Activated CD8-positive, alpha-beta memory T cell treated with anti-CD3 and anti-CD28 coated beads for 48 hours (primary cell): ENCODE data around the gene NCOR2.

Experiments used
- DNase-seq, 3 experiments: peaks; one replicate each; pipeline ENCODE4 v3.0.0-alpha.2; 2020; ENCODE audit warnings: low read depth in 2 of 3, low spot score in 2 of 3

The NCOR2 gene

DNA sequence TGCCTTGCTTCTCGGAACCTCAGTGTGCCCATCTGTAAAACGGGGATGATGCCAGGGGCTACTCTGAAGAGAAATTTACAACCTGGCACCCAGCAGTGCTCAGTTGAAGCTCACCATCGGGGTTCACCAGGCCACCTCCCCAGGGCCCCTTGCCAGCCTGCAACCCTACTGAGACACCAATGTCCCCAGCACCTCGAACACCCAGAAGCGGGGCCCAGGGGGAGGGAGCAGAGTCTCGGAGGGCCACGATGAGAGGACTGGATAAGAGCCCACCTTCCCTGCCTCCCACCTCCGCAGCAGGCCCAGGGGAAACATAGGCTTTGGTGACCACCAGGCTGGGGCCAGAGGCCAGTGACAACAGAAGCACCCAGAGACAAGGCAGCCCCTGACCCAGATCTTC is 22.4 kb downstream of the NCOR2 start:
- DNase-seq: no peak

DNA sequence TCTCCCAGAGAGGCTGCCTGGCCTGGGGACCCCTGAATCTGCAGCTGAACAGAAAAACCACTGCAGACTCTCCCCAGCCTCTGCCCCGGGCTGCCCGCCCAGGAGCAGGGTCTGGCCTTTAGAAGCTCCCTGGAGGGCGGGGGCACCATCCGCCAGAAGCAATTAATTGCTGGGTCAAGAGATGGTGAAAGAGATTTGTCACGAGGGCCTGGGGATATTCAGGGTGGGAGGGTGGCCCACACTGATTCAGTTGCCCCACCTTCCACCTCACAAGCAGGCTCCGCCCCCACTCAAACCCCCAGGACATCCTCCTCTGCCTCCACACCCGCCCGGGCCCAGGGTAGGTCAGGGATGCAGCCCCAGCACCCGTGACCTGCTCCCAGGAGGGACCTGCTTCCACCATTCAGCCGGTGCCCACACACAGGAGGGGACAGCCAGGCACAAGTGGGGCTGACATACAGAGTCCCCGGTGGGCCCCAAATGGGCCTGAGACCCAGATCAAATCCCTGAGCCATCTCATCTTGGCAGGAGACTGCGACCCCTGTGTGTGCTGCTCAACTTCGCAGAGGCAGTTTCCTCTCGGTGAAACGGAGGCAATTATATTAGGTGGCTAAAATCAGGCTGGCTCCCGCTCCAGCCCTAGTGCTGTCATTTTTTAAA is 23.0 kb downstream of the NCOR2 start:
- no peak for DNase-seq

DNA sequence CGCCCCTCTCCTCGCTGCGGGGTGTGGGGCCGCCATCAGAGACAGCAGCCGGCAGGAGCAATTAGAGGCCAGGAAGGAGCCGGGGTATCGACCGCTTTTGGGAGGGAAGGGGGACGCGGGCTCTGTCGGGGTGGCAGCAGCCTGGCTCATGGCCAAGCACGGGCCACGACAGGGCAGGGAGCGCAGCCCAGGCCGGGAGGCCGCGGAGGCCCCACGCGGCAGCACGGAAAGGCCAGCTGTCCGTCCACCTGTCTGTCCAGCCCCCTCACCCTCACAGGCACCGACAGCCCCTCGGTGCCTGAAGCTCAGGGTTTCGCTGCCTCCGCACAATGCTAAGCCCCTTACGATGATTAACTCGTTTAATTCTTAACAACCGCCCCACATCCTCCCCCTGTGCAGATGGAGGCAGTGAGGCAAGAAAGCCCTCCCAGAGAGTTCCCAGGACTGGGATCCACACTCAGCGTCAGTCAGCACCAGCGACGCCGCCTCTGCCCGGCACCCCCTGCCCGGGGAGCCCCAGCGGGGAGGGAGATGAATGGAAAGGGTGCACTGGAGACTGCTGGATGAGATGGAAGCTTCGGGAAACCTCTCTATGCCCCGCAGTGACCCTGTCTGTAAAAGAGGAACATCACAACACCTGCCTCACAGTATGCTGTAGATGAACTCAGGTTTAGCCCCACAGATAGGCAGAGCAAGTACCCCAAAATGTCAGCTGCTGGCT is 23.7 kb downstream of the NCOR2 start:
- DNase-seq: no peak

DNA sequence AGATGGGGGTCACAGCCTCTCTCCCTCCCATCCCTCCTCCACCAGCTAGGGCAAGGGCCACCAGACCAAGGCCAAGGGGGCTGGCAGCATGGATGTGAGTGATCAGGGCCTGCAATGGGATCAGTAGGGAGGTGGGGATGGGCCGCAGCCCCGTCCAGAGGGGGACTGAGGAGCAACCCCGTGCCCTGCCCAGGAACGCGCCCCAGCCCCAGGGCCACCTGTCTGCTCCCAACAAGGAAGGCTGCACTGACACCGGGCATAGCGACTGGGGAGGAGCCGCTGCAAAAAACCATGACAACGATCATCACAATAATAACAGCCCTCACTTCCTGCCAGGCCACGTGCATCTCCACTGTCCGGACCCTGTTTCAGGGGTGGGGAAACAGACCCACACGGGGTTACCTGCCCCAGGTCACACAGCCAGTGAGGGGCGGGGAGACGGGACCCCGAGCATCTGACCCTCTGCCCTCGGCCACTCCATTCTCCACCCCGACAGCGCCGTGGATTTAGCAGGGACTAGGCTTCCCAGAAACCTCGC is 24.3 kb downstream of the NCOR2 start:
- DNase-seq: no peak

- DNase-seq: no peak
Measured at GRCh38 chr12:124542021-124542949, 25.1 kb downstream of the NCOR2 start.

DNA sequence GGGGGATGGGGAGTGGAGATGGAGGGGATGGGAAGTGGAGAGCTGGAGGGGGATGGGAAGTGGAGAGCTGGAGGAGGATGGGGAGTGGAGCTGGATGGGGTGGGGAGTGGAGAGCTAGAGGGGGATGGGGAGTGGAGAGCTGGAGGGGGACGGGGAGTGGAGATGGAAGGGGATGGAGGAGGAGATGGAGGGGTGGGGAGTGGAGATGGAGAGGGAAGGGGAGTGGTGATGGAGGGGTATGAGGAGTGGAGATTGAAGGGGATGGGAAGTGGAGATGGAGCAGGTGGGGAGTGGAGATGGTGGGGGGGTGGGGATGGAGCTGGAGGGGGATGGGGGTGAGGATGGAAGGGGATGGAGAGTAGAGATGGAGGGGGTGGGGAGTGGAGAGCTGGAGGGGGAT is 26.1 kb downstream of the NCOR2 start:
- DNase-seq: no peak

DNA sequence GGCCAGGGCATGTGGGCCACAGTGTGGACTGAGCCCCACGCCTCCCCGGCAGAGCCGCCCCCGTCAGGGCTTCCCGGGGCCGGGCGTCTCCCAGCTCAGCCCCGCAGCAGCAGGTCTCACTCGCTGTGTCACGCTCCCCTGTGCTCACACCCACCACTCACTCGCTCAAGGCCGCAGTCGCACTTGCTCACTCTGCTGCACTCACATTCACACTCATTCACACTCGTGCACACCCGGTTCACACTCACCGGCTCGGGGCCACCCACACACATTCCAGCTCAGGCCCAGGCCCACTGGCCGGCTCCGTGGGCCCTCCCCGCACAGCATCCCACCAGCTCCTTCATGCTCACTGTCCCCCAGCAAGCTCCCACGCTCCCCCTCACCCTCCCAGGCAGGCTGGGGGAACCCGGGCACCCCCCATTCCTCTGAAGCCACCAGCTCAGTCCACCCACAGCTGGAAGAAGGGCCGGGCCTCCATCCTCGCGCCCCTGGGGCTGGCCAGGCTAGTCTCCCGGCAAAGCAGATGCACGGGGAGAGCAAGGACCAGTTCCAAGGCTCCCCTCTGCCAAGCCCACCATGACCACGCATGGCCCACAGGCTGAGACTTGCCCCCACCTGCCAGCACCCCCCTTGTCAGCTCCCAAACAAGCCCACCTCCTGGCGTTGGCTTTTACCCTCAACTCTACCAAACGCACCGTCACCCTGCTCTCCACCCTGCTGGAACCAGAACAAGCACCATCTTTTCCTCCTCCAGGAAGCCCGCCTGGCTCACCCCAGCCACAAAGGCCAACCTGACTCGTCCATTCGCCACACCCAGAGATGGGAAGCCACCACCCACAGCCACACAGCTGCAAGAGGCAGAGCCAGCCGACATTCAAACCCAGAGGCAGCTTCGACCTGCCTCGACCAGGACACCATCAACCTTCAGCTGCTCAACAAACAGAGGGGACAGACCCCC is 28.0 kb downstream of the NCOR2 start:
- DNase-seq: no peak

DNA sequence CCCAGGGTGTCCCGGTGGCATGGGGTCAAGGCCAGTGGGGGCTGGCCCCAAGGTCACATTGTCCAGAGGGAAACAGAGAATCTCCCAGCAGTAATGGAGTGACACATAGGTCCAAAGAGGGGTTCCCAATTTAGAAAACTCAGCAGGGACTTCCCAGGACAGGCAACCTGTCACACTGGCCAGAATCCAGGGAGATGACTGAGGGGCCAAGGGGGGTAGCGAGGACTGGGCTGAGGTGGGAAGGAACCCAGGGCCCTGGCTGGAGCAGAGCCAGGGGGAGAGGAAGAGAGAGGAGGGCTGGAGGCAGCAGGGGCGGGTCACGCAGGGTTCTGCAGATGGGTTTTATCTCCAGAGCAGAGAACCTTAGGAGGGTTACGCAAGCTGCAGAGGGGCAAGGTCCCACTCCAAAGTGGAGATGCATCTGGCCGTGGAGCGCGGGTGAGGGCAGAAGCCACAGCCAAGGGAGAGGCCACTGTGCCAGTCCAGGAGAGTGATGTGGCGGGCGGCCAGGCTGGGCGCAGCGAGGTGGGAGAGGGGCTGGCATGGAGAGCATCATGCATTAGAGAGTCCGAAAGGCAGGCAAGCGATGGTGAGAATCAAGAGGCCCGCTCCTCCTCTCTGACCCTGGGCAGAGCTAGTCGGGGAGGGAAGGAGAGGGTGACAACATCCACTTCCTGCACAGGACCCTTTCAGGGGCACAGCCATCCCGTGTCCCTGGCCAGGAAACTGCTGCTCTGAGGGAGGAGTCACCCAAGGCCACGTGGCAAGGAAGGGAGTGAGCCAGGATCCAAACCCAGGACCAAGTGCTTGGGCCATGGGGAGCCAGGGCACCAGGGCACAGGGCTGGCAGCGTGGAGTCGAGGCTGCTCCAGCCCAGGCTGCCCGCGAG is 29.0 kb downstream of the NCOR2 start:
- no peak for DNase-seq

- DNase-seq: no peak
Measured at GRCh38 chr12:124537525-124538193, 29.8 kb downstream of the NCOR2 start.

GRCh38 chr12:124536641-124537040 is 30.8 kb downstream of the NCOR2 start:
- no peak for DNase-seq

GRCh38 chr12:124534776-124535740 is 32.4 kb downstream of the NCOR2 start:
- DNase-seq: no peak

- no peak for DNase-seq
Measured at GRCh38 chr12:124533456-124533855, 34.0 kb downstream of the NCOR2 start.

- DNase-seq: no peak
Measured at GRCh38 chr12:124532967-124533366, 34.4 kb downstream of the NCOR2 start.

GRCh38 chr12:124532331-124532750 is 35.1 kb downstream of the NCOR2 start:
- no peak for DNase-seq

DNA sequence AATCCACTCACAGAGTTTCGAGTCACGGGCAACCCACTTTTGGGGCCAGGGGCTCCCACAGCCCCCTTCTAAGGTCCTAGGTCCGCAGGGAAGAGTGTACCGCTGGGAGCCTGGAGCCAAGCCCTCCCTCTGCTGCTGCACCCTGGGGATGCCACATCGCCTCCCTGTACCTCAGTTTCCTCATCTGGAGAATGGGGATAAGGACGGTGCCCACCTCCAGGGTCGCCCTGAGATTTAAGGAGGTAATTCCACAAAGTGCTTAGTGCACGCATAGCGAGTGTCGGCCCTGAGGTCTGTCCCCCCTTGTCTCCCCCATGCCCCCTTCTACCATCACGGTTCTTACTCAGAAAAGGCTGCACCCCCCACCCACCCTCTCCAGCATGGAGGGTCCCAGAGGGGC is 35.5 kb downstream of the NCOR2 start:
- no peak for DNase-seq

DNA sequence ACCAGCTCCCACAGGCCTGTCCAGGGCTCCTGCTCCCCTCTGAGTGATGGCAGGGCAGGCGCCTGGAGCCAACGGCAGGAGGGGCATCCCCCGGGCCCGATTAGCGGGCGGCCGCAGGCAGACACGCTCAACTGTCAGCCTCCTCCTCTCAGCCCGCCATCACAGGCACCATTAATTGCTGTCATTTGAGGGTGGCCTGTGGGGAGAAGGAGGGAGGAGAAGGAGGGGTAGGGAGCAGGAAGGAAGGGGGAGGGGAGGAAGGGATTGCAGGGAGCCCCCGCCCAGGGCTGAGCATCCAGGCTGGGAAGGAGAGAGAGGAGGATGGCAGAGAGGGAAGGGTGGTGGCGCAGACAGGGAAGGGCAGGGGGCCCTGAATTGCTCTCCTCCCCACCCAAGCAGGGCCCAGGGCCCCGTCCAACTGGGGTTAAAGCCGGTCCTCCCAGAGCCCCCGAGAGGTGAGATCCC is 36.1 kb downstream of the NCOR2 start:
- no peak for DNase-seq

DNA sequence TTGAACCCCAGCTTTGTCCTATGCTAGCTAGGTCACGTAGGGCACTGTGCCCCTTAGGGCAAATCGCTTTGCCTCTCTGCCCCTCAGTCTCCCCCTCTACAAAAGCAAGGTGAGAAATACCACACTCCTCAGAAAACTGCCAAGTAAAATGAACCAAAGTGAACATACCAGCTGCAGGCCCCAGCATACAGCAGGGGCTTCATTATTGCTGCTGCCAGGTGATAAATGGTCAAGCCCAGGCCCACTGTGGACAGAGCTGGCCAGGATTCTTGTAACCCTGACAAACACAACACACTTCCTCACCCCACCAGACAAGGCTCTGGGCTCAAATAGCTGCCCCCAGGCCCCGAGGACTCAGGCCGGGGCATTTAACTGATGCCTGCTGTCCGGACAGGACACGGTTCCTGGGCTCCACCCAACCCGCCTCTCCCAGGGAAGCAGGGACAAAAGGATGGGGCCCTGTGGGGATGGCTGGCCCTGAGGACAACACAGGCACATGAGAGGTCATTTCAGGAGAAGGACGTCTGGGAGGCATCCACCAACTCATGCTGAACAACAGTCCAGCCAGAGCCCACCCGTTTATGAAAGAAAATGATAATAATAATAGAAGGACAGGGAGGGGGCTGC is 36.7 kb downstream of the NCOR2 start:
- DNase-seq: no peak
